Stimulated activated CD8-positive, alpha-beta memory T cell treated with anti-CD3 and anti-CD28 coated beads, Interleukin-12 subunit alpha, Interleukin-12 subunit beta, amount 100 ng/mL, for 1 hour (primary cell): ENCODE results near the gene RLN1.
"Not testable (repeated sequence)": the region's sequence is repeated elsewhere in the genome, so short reads cannot be mapped to it uniquely, and the experiment has no call there.

Source experiments
- DNase-seq: peaks from one replicate; pipeline ENCODE4 v3.0.0-alpha.2; 2020; ENCODE audit warnings: low read depth

RLN1 gene

DNA sequence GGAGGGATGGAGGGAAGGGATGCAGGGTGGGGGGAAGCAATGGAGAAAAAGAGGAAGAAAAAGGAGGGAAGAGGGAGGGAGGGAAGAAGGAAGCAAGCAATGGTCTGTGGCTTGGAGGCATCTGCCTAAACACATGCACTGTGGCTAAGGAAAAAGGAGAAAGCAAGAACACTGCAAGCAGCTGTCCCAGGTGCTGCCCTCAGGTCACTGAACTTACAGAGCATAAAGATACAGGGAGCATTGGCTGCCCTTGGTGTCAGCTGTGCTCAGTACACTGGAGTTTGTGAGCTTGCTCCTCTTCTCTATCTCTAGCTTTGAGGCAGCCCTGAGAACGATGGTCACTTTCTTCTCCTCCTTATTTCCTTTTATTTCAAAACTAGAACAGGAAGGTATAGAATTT lies 18.1 kb downstream of the RLN1 start:
- DNase-seq, result not testable (repeated sequence)

DNA sequence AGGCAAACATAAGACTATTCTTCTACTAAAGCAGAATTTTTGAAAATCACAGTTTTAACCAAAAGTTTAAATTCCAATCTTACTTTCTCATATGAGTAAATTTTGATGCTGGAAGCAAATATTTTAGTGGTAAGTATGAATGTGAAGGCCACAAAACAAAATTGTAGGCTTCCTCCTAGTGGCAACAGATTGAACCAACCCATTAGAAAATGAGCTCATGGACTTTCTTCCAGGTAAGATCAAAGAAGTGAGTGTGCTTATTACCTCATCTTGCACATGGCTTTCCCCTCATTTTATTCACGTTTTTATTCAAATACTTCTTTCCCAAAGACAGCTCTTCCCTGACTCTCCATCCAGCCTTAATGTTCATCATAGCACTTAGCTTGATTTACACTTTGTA lies 18.6 kb downstream of the RLN1 start:
- no peak for DNase-seq

DNA sequence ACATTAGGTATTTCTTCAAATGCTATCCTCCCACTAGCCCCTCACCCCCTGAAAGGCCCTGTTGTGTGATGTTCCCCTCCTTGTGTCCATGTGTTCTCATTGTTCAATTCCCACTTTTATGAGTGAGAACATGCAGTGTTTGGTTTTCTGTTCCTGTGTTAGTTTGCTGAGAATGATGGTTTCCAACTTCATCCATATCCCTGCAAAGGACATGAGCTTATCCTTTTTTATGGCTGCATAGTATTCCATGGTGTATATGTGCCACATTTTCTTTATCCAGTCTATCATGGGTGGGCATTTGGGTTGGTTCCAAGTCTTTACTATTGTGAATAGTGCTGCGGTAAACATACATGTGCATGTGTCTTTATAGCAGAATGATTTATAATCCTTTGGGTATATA lies 23.3 kb downstream of the RLN1 start:
- not testable (repeated sequence) for DNase-seq

DNA sequence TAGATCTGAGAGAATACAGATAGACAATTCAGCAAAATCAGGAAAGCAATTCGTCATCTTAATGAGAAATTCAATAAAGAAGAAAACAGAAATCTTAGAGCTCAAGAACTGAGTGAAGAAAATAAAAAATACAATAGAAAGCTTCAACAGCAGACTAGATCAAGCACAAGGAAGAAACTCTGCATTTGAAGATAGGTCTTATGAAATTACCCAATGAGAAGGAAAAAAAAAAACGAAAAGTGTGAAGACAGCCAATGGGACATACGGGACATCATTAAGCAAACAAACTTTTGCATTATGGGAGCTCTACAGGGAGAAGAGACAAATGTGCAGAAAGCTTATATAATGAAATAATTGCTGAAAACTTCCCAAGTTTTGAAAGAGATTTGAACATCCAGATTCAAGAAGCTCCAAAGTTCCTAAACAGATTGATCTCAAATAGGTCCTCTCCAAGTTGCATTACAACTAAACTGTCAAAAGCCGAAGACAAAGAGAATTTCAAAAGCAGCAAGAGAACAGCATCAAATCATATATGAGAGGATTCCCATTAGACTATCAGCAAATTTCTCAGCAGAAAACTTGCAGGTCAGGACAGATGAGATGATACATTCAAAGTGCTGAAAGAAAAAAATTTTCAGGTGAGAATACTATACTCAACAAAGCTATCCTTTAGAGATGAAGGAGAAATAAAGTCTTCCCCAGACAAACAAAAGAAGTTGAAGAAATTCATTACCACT lies 24.3 kb downstream of the RLN1 start:
- no peak for DNase-seq

DNA sequence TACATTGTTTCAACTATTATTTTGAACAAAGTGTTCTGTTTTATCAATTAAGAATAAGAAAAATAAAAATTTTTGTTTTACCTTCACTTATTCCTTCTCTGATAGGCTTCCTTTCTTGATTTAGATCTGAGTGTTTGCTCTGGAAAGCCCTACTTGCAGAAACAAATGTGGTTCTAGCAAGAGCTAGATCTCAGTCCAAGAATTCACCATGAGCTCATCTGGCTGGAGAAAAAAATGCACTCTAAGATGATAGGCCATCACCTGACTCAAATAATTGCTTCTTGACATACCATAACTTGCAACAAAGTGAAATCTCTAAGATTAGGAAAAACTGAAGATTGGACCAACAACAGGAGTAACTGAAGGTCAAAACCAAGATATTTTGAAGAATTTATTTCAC lies 28.8 kb downstream of the RLN1 start:
- DNase-seq, result no peak

DNA sequence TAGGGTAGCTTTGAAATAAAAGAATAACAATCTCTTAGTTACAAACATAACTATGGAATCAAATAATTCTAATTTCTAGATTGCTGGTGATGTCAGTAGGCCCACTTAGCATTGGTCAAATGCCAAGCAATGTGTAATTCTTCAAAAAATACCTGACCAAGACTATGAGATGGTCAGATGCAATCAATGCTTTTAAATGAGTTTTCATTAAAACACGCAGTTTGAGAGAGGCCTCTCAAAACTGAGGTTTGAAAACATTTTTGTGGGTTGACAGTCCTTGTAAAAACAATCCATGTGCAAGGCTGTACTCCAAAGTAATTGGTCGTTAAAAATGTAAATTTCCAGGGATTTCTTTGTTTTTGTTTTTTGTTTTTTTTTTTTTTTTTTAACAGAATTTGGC lies 33.9 kb downstream of the RLN1 start:
- DNase-seq, result no peak

DNA sequence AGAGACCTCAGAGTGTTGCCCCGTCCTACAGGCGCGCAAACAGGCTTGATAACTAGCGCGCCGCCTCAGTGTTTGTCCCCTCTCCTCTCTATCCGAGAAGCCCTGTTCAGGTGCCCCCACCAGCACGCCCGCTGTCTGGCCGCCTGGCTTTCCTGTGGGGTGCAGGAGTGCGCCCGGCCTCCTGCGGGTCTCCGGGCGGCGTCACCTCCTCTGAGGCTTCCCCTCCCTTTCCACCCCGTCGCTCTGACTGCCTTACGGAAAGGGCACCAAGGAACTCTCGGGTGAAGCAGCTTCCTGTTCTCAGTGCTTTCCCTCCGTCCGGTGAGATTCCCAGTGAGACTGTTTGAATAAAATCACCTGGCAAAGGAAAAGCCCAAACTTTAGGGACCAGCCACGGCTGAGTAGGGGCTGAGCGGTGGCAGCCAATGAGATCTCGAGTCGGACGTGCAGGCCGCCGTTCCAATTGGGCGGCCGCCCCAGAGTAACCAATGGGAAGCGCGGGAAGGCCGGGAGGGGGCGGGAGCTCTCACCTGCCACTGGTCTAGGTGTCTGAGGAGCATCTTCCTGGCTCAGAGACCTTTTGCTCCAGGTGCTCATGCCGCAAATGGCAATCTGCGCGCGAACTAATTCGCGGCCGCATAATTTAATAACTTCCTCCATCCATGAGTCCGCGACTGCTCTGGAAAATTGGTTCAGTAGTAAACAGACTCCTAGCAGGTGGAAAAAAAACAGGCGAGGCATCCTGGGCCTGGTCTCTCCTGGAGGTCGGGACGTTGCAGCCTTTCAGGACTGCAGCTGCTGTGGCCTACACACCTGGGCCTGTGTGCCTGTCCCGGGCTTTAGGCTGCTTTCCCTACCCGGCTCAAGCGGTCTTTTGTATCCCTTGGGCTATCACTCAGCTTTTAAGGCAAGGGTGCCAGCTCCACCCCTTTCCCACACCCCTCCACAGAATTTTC lies 35.6 kb downstream of the RLN1 start, which contains the start of gene RLN2:
Gene RLN2 (minus strand): TSS at position 877 of the 956 bp plus-strand sequence. CDS start 136 bp downstream, at position 741.
- not testable (repeated sequence) for DNase-seq

DNA sequence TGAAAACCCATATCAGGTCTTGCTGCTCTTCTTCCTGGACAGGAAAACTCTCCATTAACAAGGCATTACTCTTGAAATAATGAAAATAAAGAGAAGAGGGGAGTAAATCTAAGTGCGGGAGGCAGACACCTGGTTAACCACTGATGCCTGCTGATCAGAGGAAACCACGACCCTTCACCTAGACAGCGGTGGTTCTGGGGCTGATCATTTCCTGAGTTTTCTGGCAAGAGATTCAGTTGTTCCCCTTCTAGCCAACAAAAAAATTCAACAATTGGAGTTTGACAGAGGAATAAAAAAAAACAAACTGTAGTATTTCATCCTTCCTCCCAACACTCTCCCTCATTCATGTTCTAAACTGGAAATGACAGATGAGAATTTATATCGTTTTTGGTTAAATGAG lies 38.1 kb downstream of the RLN1 start:
- DNase-seq, result no peak

DNA sequence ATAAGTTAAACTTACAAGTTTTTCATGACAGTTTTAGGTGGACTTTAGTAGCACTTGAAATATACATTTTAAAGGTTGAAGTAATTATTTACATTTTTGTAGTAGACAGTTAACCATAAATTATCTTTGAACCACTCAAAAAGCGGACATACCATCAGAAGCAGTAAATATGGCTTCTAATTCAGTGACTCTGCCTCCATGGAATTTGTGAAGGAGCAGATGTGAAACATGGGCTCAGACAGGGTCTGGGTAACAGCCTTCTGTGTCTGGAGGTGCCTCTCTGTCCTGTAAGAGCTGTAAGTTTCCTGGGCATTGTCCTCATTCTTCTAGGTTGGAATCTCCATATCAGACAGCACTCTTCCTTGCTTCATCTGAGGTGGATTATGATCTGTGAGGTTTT lies 47.5 kb downstream of the RLN1 start:
- DNase-seq, result no peak

DNA sequence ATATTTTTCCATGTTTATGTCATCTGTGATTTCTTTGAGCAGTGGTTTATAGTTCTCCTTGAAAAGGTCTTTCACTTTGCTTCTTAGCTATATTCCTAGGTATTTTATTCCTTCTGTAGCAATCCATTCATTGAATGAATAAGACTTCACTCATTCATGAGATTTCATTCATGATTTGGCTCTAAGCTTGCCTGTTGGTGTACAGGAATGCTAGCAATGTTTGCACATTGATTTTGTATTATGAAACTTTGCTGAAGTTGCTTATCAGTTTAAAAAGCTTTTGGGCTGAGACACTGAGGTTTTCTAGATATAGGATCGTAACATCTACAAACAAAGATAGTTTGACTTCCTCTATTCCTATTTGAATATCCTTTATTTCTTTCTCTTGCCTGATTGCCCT lies 51.1 kb downstream of the RLN1 start:
- DNase-seq, result no peak

DNA sequence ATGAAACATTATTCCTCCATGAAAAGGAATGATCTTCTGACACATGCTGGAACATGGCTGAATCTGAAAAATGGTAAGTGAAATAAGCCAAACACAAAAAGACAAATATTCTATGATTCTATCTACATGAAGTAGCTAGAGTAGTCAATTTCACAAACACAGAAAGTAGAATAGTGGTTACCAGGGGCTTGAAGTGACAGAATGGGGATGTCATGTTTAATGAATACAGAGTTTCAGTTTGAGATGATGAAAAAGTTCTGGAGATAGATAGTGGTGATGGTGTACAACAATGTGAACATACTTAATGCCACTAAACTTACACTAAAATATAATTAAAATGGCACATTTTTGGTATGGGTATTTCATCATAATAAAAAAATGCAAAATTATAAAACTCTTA lies 53.4 kb downstream of the RLN1 start:
- DNase-seq, result no peak
